Gastroesophageal sphincter (tissue), 3 donors: Measurements from ENCODE around the gene R3HDM2.

Source experiments
- EP300 ChIP-seq: sonication (generic); formaldehyde crosslinking; IDR thresholded peaks from one replicate; pipeline ENCODE4 v1.6.1; 2017; ENCODE audit warnings: antibody characterized with exemption, mild to moderate bottlenecking
- POLR2AphosphoS5 ChIP-seq: sonication (generic); formaldehyde crosslinking; IDR thresholded peaks from one replicate; pipeline ENCODE4 v1.6.1; 2017; ENCODE audit warnings: antibody characterized with exemption
- TF ChIP-seq, protein P1 (sequence below), 4 experiments: fragments of 200-600 bp in 2 of 4; fragments of 450-650 bp in 2 of 4; sonication (generic) in 1 of 4; IDR thresholded peaks; one replicate each; pipeline ENCODE4 v1.5.1; 2017 to 2019; ENCODE audit warnings: antibody characterized with exemption in 4 of 4, mild to moderate bottlenecking in 2 of 4, moderate library complexity in 2 of 4

DNA sequence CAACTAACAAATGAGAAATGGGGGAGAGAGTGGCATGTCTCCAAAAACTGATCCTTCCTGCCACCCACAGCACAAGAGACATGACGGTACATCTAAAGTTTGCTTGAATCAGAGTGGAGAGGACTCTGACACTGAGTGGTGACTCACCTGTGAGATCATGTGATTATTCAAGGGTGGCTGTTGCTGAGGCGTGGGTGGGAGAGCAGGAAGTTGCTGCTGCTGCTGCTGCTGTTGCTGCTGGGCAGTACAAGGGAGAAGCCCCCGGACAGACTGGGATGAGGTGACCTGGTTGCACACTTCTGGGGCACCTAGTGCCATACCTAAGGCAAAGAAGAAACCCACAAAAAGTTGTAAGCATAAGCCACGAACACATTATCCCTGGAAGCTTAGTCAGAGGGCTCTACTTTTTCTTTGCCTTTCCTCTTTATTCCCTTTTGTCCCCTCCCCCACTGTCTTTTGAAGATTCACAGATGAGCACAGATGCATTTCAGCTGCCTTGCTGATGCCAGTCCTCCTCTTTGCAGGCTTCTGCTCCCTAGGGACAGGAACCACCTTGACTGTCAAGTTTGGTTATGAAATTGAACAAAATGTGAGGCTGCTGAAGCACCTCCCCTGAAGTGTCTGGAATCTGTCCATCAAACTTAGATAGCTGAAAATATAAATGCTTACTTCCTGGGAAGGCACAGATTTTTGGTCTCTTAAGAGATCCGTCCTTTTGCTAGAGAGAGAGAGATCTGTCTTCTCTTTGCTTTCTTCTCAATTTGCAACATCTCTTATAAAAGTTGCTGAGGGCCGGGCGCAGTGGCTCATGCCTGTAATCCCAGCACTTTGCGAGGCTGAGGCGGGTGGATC lies 150.4 kb downstream of the R3HDM2 start:
- TF ChIP-seq, protein P1, sequence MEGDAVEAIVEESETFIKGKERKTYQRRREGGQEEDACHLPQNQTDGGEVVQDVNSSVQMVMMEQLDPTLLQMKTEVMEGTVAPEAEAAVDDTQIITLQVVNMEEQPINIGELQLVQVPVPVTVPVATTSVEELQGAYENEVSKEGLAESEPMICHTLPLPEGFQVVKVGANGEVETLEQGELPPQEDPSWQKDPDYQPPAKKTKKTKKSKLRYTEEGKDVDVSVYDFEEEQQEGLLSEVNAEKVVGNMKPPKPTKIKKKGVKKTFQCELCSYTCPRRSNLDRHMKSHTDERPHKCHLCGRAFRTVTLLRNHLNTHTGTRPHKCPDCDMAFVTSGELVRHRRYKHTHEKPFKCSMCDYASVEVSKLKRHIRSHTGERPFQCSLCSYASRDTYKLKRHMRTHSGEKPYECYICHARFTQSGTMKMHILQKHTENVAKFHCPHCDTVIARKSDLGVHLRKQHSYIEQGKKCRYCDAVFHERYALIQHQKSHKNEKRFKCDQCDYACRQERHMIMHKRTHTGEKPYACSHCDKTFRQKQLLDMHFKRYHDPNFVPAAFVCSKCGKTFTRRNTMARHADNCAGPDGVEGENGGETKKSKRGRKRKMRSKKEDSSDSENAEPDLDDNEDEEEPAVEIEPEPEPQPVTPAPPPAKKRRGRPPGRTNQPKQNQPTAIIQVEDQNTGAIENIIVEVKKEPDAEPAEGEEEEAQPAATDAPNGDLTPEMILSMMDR (IDR thresholded peaks at IDR 0.05): no peak
- TF ChIP-seq EP300 (no peak), POLR2AphosphoS5 (no peak)
